ENCODE measurements around the gene TRIM66.

The TRIM66 gene

GRCh38 chr11:8681837-8682302, 595 bp downstream of the TRIM66 start:
- no peak for DNase-seq
- Histone ChIP-seq H2AFZ (ENCODE audit: insufficient read depth, low read length, poor library complexity) (peak overlapping the region; percentile 89), H3K23ac (ENCODE audit: low read length) (no peak overlapping the region), H3K9me3 (ENCODE audit: insufficient read depth, low read depth, low read length) (no peaks in the 10 kb centered on the region), H3K4me1 (ENCODE audit: control insufficient read depth in 1 of 2, insufficient read depth in 2 of 2, low read length in 2 of 2) (peaks cover 2 to 3% of the 10 kb centered on the region in 2 experiments), H2BK12ac (ENCODE audit: low read length) (no peak overlapping the region), H3K4me3 (ENCODE audit: low read depth, low read length) (peak overlapping the region; percentile 92), H3K14ac (ENCODE audit: low read length) (peak overlapping the region; percentile 89), H3K9ac (ENCODE audit: low read length) (peak overlapping the region; percentile 96), H4K91ac (ENCODE audit: low read depth, low read length) (peak overlapping the region; percentile 86), H3K79me2 (ENCODE audit: control insufficient read depth, insufficient read depth, low read length, poor library complexity) (peaks cover 18% of the 10 kb centered on the region), H4K12ac (ENCODE audit: low read depth, low read length) (peak overlapping the region; percentile 94), H3K4ac (ENCODE audit: low read depth, low read length) (peak overlapping the region; percentile 81), H2AK5ac (ENCODE audit: low read length) (peak overlapping the region; percentile 87), H3K36me3 (ENCODE audit: control insufficient read depth in 1 of 2, insufficient read depth in 2 of 2, low read length in 2 of 2) (peaks cover 15 to 30% of the 10 kb centered on the region in 2 experiments), H3K4me2 (ENCODE audit: low read length) (peak overlapping the region; percentile 74), H2BK120ac (ENCODE audit: insufficient read depth, low read length, poor library complexity) (peak overlapping the region; percentile 84), H2BK5ac (ENCODE audit: low read depth, low read length, poor library complexity) (peak overlapping the region; percentile 91), H4K8ac (ENCODE audit: low read depth, low read length) (peak overlapping the region; percentile 95), H3K27ac (ENCODE audit: low read depth, low read length) (peak overlapping the region; percentile 88), H3K27me3 (ENCODE audit: insufficient read depth, low read length) (no peaks in the 10 kb centered on the region), H3K79me1 (ENCODE audit: low read length) (peaks cover 14% of the 10 kb centered on the region), H3K18ac (ENCODE audit: low read length) (peak overlapping the region; percentile 77)
- WGBS (ENCODE audit: extremely low coverage, insufficient coverage, insufficient read length) = no CpG with 5 or more reads among the region's 14 CpGs

GRCh38 chr11:8679006-8679405, 3.5 kb downstream of the TRIM66 start:
- no peak overlapping the region for H2BK12ac ChIP-seq (ENCODE audit: low read length)
- peaks cover 2 to 3% of the 10 kb centered on the region in 2 experiments for H3K4me1 ChIP-seq (ENCODE audit: control insufficient read depth in 1 of 2, insufficient read depth in 2 of 2, low read length in 2 of 2)
- H3K4me2 ChIP-seq (ENCODE audit: low read length) = no peak overlapping the region
- H2BK120ac ChIP-seq (ENCODE audit: insufficient read depth, low read length, poor library complexity) = no peak overlapping the region
- no peak overlapping the region for H3K9ac ChIP-seq (ENCODE audit: low read length)
- no peak overlapping the region for H3K27ac ChIP-seq (ENCODE audit: low read depth, low read length)
- no peak overlapping the region for H3K4ac ChIP-seq (ENCODE audit: low read depth, low read length)
- no peaks in the 10 kb centered on the region for H3K27me3 ChIP-seq (ENCODE audit: insufficient read depth, low read length)
- H3K14ac ChIP-seq (ENCODE audit: low read length) = no peak overlapping the region
- H3K9me3 ChIP-seq (ENCODE audit: insufficient read depth, low read depth, low read length) = no peaks in the 10 kb centered on the region
- no peak overlapping the region for H4K12ac ChIP-seq (ENCODE audit: low read depth, low read length)
- no peak overlapping the region for H3K4me3 ChIP-seq (ENCODE audit: low read depth, low read length)
- peaks cover 3 to 6% of the 10 kb centered on the region in 2 experiments for H3K36me3 ChIP-seq (ENCODE audit: control insufficient read depth in 1 of 2, insufficient read depth in 2 of 2, low read length in 2 of 2)
- H2AK5ac ChIP-seq (ENCODE audit: low read length) = no peak overlapping the region
- no peak overlapping the region for H2BK5ac ChIP-seq (ENCODE audit: low read depth, low read length, poor library complexity)
- H2AFZ ChIP-seq (ENCODE audit: insufficient read depth, low read length, poor library complexity) = no peak overlapping the region
- no CpG with 5 or more reads among the region's 1 CpG for WGBS (ENCODE audit: extremely low coverage, insufficient coverage, insufficient read length)
- H4K8ac ChIP-seq (ENCODE audit: low read depth, low read length) = no peak overlapping the region
- DNase-seq = no peak
- H4K91ac ChIP-seq (ENCODE audit: low read depth, low read length) = no peak overlapping the region
- H3K18ac ChIP-seq (ENCODE audit: low read length) = no peak overlapping the region
- H3K79me2 ChIP-seq (ENCODE audit: control insufficient read depth, insufficient read depth, low read length, poor library complexity) = peaks cover 18% of the 10 kb centered on the region
- H3K79me1 ChIP-seq (ENCODE audit: low read length) = peaks cover 14% of the 10 kb centered on the region
- no peak overlapping the region for H3K23ac ChIP-seq (ENCODE audit: low read length)

- Histone ChIP-seq H3K23ac (ENCODE audit: low read length) (no peak overlapping the region), H3K18ac (ENCODE audit: low read length) (no peak overlapping the region), H3K4ac (ENCODE audit: low read depth, low read length) (no peak overlapping the region), H2BK12ac (ENCODE audit: low read length) (no peak overlapping the region), H4K91ac (ENCODE audit: low read depth, low read length) (no peak overlapping the region), H3K27me3 (ENCODE audit: insufficient read depth, low read length) (no peaks in the 10 kb centered on the region), H4K8ac (ENCODE audit: low read depth, low read length) (no peak overlapping the region), H3K9ac (ENCODE audit: low read length) (no peak overlapping the region), H3K4me3 (ENCODE audit: low read depth, low read length) (no peak overlapping the region), H3K4me2 (ENCODE audit: low read length) (no peak overlapping the region), H3K79me1 (ENCODE audit: low read length) (no peaks in the 10 kb centered on the region), H2AFZ (ENCODE audit: insufficient read depth, low read length, poor library complexity) (no peak overlapping the region), H3K79me2 (ENCODE audit: control insufficient read depth, insufficient read depth, low read length, poor library complexity) (no peaks in the 10 kb centered on the region), H4K12ac (ENCODE audit: low read depth, low read length) (no peak overlapping the region), H3K14ac (ENCODE audit: low read length) (no peak overlapping the region), H3K36me3 (ENCODE audit: control insufficient read depth in 1 of 2, insufficient read depth in 2 of 2, low read length in 2 of 2) (peaks cover 4 to 8% of the 10 kb centered on the region in 2 experiments), H3K4me1 (ENCODE audit: control insufficient read depth in 1 of 2, insufficient read depth in 2 of 2, low read length in 2 of 2) (no peaks in the 10 kb centered on the region), H2BK5ac (ENCODE audit: low read depth, low read length, poor library complexity) (no peak overlapping the region), H2BK120ac (ENCODE audit: insufficient read depth, low read length, poor library complexity) (no peak overlapping the region), H3K27ac (ENCODE audit: low read depth, low read length) (no peak overlapping the region), H3K9me3 (ENCODE audit: insufficient read depth, low read depth, low read length) (no peaks in the 10 kb centered on the region), H2AK5ac (ENCODE audit: low read length) (no peak overlapping the region)
- no CpG with 5 or more reads among the region's 1 CpG for WGBS (ENCODE audit: extremely low coverage, insufficient coverage, insufficient read length)
- no peak for DNase-seq
Observed at GRCh38 chr11:8676458-8676857, 6.0 kb downstream of the TRIM66 start.

- H3K27ac ChIP-seq (ENCODE audit: low read depth, low read length) = no peak overlapping the region
- H4K91ac ChIP-seq (ENCODE audit: low read depth, low read length) = no peak overlapping the region
- no peak overlapping the region for H3K4me2 ChIP-seq (ENCODE audit: low read length)
- WGBS (ENCODE audit: extremely low coverage, insufficient coverage, insufficient read length) = 100% methylated on average over 2 of the region's 2 CpGs
- H2BK120ac ChIP-seq (ENCODE audit: insufficient read depth, low read length, poor library complexity) = no peak overlapping the region
- no peak overlapping the region for H2BK5ac ChIP-seq (ENCODE audit: low read depth, low read length, poor library complexity)
- no peak overlapping the region for H4K8ac ChIP-seq (ENCODE audit: low read depth, low read length)
- H3K18ac ChIP-seq (ENCODE audit: low read length) = no peak overlapping the region
- H3K79me1 ChIP-seq (ENCODE audit: low read length) = no peaks in the 10 kb centered on the region
- H3K4me1 ChIP-seq (ENCODE audit: control insufficient read depth in 1 of 2, insufficient read depth in 2 of 2, low read length in 2 of 2) = no peaks in the 10 kb centered on the region
- no peak overlapping the region for H4K12ac ChIP-seq (ENCODE audit: low read depth, low read length)
- DNase-seq = no peak
- H3K79me2 ChIP-seq (ENCODE audit: control insufficient read depth, insufficient read depth, low read length, poor library complexity) = no peaks in the 10 kb centered on the region
- H2AK5ac ChIP-seq (ENCODE audit: low read length) = no peak overlapping the region
- no peak overlapping the region for H3K9ac ChIP-seq (ENCODE audit: low read length)
- no peak overlapping the region for H3K4me3 ChIP-seq (ENCODE audit: low read depth, low read length)
- no peak overlapping the region for H3K4ac ChIP-seq (ENCODE audit: low read depth, low read length)
- H3K14ac ChIP-seq (ENCODE audit: low read length) = no peak overlapping the region
- no peaks in the 10 kb centered on the region for H3K27me3 ChIP-seq (ENCODE audit: insufficient read depth, low read length)
- no peak overlapping the region for H3K23ac ChIP-seq (ENCODE audit: low read length)
- H3K36me3 ChIP-seq (ENCODE audit: control insufficient read depth in 1 of 2, insufficient read depth in 2 of 2, low read length in 2 of 2) = peaks cover 4 to 8% of the 10 kb centered on the region in 2 experiments
- no peak overlapping the region for H2BK12ac ChIP-seq (ENCODE audit: low read length)
- H2AFZ ChIP-seq (ENCODE audit: insufficient read depth, low read length, poor library complexity) = no peak overlapping the region
- H3K9me3 ChIP-seq (ENCODE audit: insufficient read depth, low read depth, low read length) = no peaks in the 10 kb centered on the region
Observed at GRCh38 chr11:8674859-8675258, 7.6 kb downstream of the TRIM66 start.

Measured in trophoblast cell (in vitro differentiated cells and primary cell).